ENCODE results near the gene SLC16A10. TPM values are rescaled to one million over a fixed set of nuclear protein-coding genes. Genes with fewer than 3 reads are reported as not detected.

The SLC16A10 gene
- total and polyA plus RNA-seq, 2 of the 4 experiments (the other 2 are of a cell fraction), result not detected

GRCh38 chr6:111187874-111188273, 100.6 kb downstream of the SLC16A10 start:
- Histone ChIP-seq H2AK5ac (ENCODE audit: low read depth, low read length) (no peak overlapping the region), H2BK120ac (ENCODE audit: low read depth, low read length) (no peak overlapping the region), H3K4ac (ENCODE audit: low read depth, low read length) (no peak overlapping the region), H3K9me1 (ENCODE audit: insufficient read depth, low read length) (no peaks in the 10 kb centered on the region), H3K23ac (ENCODE audit: low read depth, low read length) (no peak overlapping the region), H3K4me1 (ENCODE audit: control insufficient read depth, insufficient read depth, low read length) (no peaks in the 10 kb centered on the region), H2AK9ac (replicated peaks; ENCODE audit: low read depth, low read length, poor library complexity) (no peak overlapping the region), H3K4me3 (ENCODE audit: insufficient read depth, low read depth, low read length) (no peak overlapping the region), H3K56ac (ENCODE audit: extremely low read depth, insufficient read depth, low read length) (no peak overlapping the region), H3K27me3 (ENCODE audit: control insufficient read depth, insufficient read depth, low read length) (peaks cover 7% of the 10 kb centered on the region), H3K18ac (ENCODE audit: low read depth, low read length) (no peak overlapping the region), H4K20me1 (ENCODE audit: insufficient read depth, low read length) (no peaks in the 10 kb centered on the region), H3K79me1 (ENCODE audit: low read depth in 1 of 2, low read length in 2 of 2) (no peaks in the 10 kb centered on the region), H3K9ac (ENCODE audit: low read depth, low read length) (no peak overlapping the region), H2BK5ac (ENCODE audit: low read depth, low read length, poor library complexity, severe bottlenecking) (no peak overlapping the region), H4K8ac (ENCODE audit: low read depth in 2 of 2, low read length in 2 of 2) (no peak overlapping the region), H4K91ac (ENCODE audit: insufficient read depth, low read depth, low read length) (no peak overlapping the region), H3K14ac (replicated peaks; ENCODE audit: low read depth, low read length) (no peak overlapping the region), H4K5ac (ENCODE audit: low read depth, low read length) (no peak overlapping the region), H2AFZ (replicated peaks; ENCODE audit: low read length, poor library complexity) (no peak overlapping the region), H2BK20ac (ENCODE audit: low read depth, low read length) (no peak overlapping the region), H3K36me3 (ENCODE audit: control insufficient read depth, insufficient read depth, low read length) (no peaks in the 10 kb centered on the region), H3K9me3 (ENCODE audit: control insufficient read depth, insufficient read depth, low read length) (no peaks in the 10 kb centered on the region), H2BK15ac (ENCODE audit: low read depth, low read length) (no peak overlapping the region), H3K4me2 (ENCODE audit: low read depth, low read length) (no peak overlapping the region), H3K27ac (ENCODE audit: insufficient read depth, low read length) (no peak overlapping the region)
- ATAC-seq (ENCODE audit: low read depth), result no peak
- POLR2A ChIA-PET (ENCODE audit: unreplicated experiment), result no interaction called here
- BruUV-seq (replicated peaks), result no TSS peak
- no CpG with 5 or more reads among the region's 1 CpG for whole genome bisulfite sequencing, 2 experiments (ENCODE audit: extremely low coverage in 2 of 2, insufficient read length in 1 of 2)
- TF ChIP-seq CTCF (conservative IDR thresholded peaks at IDR 0.05; ENCODE audit: low read depth, low read length), result no peak
- TF ChIP-seq FOS (IDR thresholded peaks at IDR 0.05; ENCODE audit: low read depth, low read length), result no peak
- TF ChIP-seq NFE2L2 (IDR thresholded peaks at IDR 0.05; ENCODE audit: low read depth, low read length), result no peak
- TF ChIP-seq POLR2A (IDR thresholded peaks at IDR 0.05; ENCODE audit: low read depth, low read length), result no peak
- no peak for TF ChIP-seq RFX5 (IDR thresholded peaks at IDR 0.05; ENCODE audit: low read depth, low read length)
- TF ChIP-seq CEBPB (IDR thresholded peaks at IDR 0.05; ENCODE audit: low read depth, low read length), result no peak
- TF ChIP-seq USF2 (IDR thresholded peaks at IDR 0.05; ENCODE audit: low read depth, low read length), result no peak
- TF ChIP-seq MXI1 (IDR thresholded peaks at IDR 0.05; ENCODE audit: borderline replicate concordance, low read depth, low read length), result no peak
- no peak for TF ChIP-seq RCOR1 (IDR thresholded peaks at IDR 0.05; ENCODE audit: insufficient replicate concordance, low read length)
- no peak for TF ChIP-seq RAD21 (IDR thresholded peaks at IDR 0.05; ENCODE audit: low read length)
- TF ChIP-seq ELK1 (IDR thresholded peaks at IDR 0.05; ENCODE audit: borderline replicate concordance, low read depth, low read length), result no peak
- no peak for TF ChIP-seq MAFK (IDR thresholded peaks at IDR 0.05; ENCODE audit: low read depth, low read length)
- no peak for TF ChIP-seq BHLHE40 (IDR thresholded peaks at IDR 0.05; ENCODE audit: low read depth, low read length)
- no peak for TF ChIP-seq SMC3 (IDR thresholded peaks at IDR 0.05; ENCODE audit: low read depth, low read length)
- no peak for TF ChIP-seq CHD1 (IDR thresholded peaks at IDR 0.05; ENCODE audit: low read depth, low read length)
- TF ChIP-seq MAZ (IDR thresholded peaks at IDR 0.05; ENCODE audit: borderline replicate concordance, low read depth, low read length), result no peak
- intact Hi-C loops (cut with micrococcal nuclease) (no loop called here), in situ Hi-C loops (cut with MboI; ENCODE audit: low sequenced_read_pairs) (no loop called here), dilution Hi-C loops (cut with HindIII; ENCODE audit: low sequenced_read_pairs, unreplicated experiment) (no loop called here)
- CTCF ChIA-PET, result no interaction called here
- DNase-seq, result no peak
